Pancreas (tissue), 10 donors: Measurements from ENCODE around the gene TUBB4B. TPM values are rescaled to one million over a fixed set of nuclear protein-coding genes. Genes with fewer than 3 reads are reported as not detected.
A peak's percentile ranks its signal among the peaks of the same experiment; 100 is the strongest.

Experiments used
- ATAC-seq, 4 donors: fragments of 200-7000 bp; cut with Tn5 transposase; one replicate each; pipeline versions ENCODE4 v1.8.0 to v1.9.1; 2020; ENCODE audit warnings: mild to moderate bottlenecking in 4 of 4, moderate library complexity in 4 of 4
- DNase-seq, 6 donors: peaks; one replicate each; pipeline ENCODE4 v3.0.0-alpha.2; 2020
- FAIRE-seq: peaks from 2 replicates; lab custom pipeline; 2012; peaks lifted over from hg19 to GRCh38; lab: Jason Lieb, UNC
- H3K27ac ChIP-seq, 4 donors: fragments of 200-600 bp; sonication (generic); 1 replicate in 3 of 4; 2 replicates in 1 of 4; pipeline versions ENCODE4 v1.5.0 to v1.8.0; 2020
- H3K27me3 ChIP-seq, 4 donors: fragments of 200-600 bp; one replicate each; pipeline ENCODE4 v1.8.0; 2021
- H3K36me3 ChIP-seq, 3 donors: fragments of 200-600 bp; sonication (generic) in 1 of 3; one replicate each; pipeline versions ENCODE4 v1.5.0 to v1.8.0; 2020 to 2021
- H3K4me1 ChIP-seq, 3 donors: fragments of 200-600 bp; one replicate each; pipeline ENCODE4 v1.8.0; 2021
- H3K4me3 ChIP-seq, 4 donors: fragments of 200-600 bp; sonication (generic) in 2 of 4; one replicate each; pipeline versions ENCODE4 v1.5.0 to v1.8.0; 2020 to 2021
- H3K9me3 ChIP-seq, 4 donors: fragments of 200-600 bp; one replicate each; pipeline ENCODE4 v1.8.0; 2021
- WGBS, 2 donors: extraction: QIAGEN DNeasy Blood & Tissue Kit; methylation state at CpG; one replicate each; pipeline ENCODE4 v1.1.7; 2013; 5-methylcytosine and 5-hydroxymethylcytosine counted together
- intact Hi-C, 3 donors: fragments of 100-400 bp; cut with DNase I; formaldehyde crosslinking; loops; one replicate each; pipeline versions ENCODE4 v1.11.1 to v1.14.2; 2022
- polyA plus RNA-seq, 2 donors: library from polyadenylated mRNA; stranded (reverse); fragments of 200-250 nt; gene quantifications; one replicate each; pipeline ENCODE4 v1.2.3, GENCODE V29; 2013
- total RNA-seq, 6 donors: library from RNA; stranded (reverse); fragmentation: NEBNext Ultra II Directional in 4 of 6; extraction: Animal tissue kit (Norgen Biotek cat#: 25700) in 4 of 6; gene quantifications; one replicate each; pipeline versions ENCODE4 v1.2.1 to v1.2.4, GENCODE V29; 2021 to 2023
- TF ChIP-seq, protein P1 (sequence below), 4 donors: fragments of 200-600 bp; sonication (generic) in 3 of 4; IDR thresholded peaks; one replicate each; pipeline versions ENCODE4 v1.5.0 to v1.8.0; 2021; ENCODE audit warnings: antibody characterized with exemption in 4 of 4
- donor health status: healthy with polysubstance abuse.
- donor health status: DM: no; HTN: no; CAD: no; lungs with moderate emphysema.
- donor health status: DM: no; HTN: no; CAD: no.
- donor health status: control.
- donor health status: control.
- donor health status: Bipolar disorder and iron deficiency.
- donor health status: DM: yes; HTN: yes; CAD: no.
- donor health status: DM: no; HTN: no; CAD: no.
- donor health status: DM: no; HTN: no; CAD: no.
- donor health status: DM: yes; HTN: yes; CAD: no.

TUBB4B gene
- total and polyA plus RNA-seq, 8 donors, result 40.9 to 143 (median 72.8) TPM

DNA sequence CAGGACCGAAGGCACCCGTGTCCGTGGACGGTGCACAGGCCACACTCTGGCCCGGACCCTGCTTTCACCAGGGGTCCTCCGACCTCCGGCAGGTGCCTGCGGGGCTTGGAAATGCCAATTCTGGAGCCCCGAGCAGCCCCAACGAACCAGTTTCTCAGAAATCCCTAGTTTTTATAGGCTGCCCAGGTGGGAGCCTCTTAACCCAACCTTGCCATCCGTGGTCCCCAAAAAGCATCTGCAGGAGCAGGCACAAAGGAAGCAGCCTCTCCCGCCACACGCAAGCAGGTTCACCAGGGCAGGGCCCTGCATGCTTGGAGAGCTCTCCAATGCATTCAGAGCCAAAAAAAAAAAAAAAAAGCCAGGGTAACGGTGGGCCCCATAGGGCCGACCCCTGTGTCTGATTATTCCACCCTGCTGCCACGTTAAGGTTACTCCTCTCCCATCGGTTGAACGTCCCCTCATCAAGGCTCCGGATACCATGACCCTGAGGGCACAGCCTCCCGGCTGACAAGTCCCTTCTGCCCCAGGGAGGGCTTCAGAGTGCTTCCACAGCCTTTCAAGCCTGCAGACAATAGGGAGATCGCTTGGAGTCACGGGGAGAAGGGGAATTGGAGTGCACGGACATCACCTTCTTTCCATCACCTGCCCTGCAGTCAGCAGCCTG, 39.8 kb upstream of the TUBB4B start:
- FAIRE-seq (no peak), DNase-seq (no peak), ATAC-seq (no peak)
- peak overlapping the region; percentile 73 to 86 (median 82) for H3K27ac ChIP-seq
- TF ChIP-seq, protein P1, sequence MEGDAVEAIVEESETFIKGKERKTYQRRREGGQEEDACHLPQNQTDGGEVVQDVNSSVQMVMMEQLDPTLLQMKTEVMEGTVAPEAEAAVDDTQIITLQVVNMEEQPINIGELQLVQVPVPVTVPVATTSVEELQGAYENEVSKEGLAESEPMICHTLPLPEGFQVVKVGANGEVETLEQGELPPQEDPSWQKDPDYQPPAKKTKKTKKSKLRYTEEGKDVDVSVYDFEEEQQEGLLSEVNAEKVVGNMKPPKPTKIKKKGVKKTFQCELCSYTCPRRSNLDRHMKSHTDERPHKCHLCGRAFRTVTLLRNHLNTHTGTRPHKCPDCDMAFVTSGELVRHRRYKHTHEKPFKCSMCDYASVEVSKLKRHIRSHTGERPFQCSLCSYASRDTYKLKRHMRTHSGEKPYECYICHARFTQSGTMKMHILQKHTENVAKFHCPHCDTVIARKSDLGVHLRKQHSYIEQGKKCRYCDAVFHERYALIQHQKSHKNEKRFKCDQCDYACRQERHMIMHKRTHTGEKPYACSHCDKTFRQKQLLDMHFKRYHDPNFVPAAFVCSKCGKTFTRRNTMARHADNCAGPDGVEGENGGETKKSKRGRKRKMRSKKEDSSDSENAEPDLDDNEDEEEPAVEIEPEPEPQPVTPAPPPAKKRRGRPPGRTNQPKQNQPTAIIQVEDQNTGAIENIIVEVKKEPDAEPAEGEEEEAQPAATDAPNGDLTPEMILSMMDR (IDR thresholded peaks at IDR 0.05), result no peak
- 13 to 16% methylated on average over 23 of the region's 23 CpGs for WGBS, 2 donors
- H3K4me3 ChIP-seq, result peak overlapping the region; percentile 36 to 80 (median 48)
- no peaks in the 10 kb centered on the region for H3K36me3 ChIP-seq
- peaks cover 15 to 31% (median 17%) of the 10 kb centered on the region in 3 donors for H3K4me1 ChIP-seq
- H3K9me3 ChIP-seq, result no peaks in the 10 kb centered on the region
- intact Hi-C loops, result no loop called here
- no peaks in the 10 kb centered on the region for H3K27me3 ChIP-seq

DNA sequence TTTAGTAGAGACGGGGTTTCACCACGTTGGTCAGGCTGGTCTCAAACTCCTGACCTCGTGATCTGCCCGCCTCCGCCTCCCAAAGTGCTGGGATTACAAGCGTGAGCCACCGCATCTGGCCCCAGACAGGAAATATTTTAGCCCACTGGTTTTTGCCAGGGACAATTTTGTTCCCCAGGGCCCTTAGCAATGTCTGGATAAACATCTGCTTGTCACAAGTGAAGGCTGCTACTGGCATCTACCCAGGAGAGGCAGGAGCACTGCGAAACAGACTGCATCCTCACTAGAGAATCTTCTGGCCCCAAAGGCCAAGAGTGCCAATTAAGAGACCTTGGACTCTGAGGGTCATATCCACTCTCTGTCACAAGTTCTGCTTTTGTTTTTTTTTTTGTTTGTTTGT, 38.1 kb upstream of the TUBB4B start:
- 77% methylated on average over 8 of the region's 8 CpGs for WGBS, 2 donors
- no peaks in the 10 kb centered on the region for H3K9me3 ChIP-seq
- H3K27ac ChIP-seq, result no peak overlapping the region
- DNase-seq (no peak), FAIRE-seq (no peak), ATAC-seq (no peak)
- TF ChIP-seq, protein P1 (IDR thresholded peaks at IDR 0.05), result no peak
- no peak overlapping the region for H3K4me3 ChIP-seq
- intact Hi-C loops, result no loop called here
- no peaks in the 10 kb centered on the region for H3K27me3 ChIP-seq
- no peaks in the 10 kb centered on the region for H3K36me3 ChIP-seq
- H3K4me1 ChIP-seq, result peaks cover 19 to 38% (median 22%) of the 10 kb centered on the region in 3 donors

DNA sequence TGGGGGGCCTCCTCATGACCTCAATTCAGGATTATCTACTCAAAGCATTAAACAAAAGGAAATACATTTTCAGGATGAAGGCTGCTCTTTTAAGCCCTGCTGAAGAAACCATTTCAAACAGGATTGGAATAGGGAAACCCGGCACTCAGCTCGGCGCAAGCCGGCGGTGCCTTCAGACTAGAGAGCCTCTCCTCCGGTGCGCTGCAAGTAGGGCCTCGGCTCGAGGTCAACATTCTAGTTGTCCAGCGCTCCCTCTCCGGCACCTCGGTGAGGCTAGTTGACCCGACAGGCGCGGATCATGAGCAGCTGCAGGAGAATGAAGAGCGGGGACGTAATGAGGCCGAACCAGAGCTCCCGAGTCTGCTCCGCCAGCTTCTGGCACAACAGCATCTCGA, 36.4 kb upstream of the TUBB4B start:
- FAIRE-seq (no peak), DNase-seq (peak in 2 of 6 donors; percentile 37 to 55), ATAC-seq (no peak)
- Histone ChIP-seq H3K27me3 (no peaks in the 10 kb centered on the region), H3K9me3 (no peaks in the 10 kb centered on the region), H3K4me1 (peaks cover 19 to 38% (median 22%) of the 10 kb centered on the region in 3 donors), H3K27ac (peak overlapping the region; percentile 74 to 88 (median 81)), H3K36me3 (no peaks in the 10 kb centered on the region), H3K4me3 (peak overlapping the region; percentile 65 to 97 (median 88))
- WGBS, 2 donors, result 5 to 7% methylated on average over 21 of the region's 21 CpGs
- intact Hi-C loops, result no loop called here
- TF ChIP-seq, protein P1 (IDR thresholded peaks at IDR 0.05), result no peak

DNA sequence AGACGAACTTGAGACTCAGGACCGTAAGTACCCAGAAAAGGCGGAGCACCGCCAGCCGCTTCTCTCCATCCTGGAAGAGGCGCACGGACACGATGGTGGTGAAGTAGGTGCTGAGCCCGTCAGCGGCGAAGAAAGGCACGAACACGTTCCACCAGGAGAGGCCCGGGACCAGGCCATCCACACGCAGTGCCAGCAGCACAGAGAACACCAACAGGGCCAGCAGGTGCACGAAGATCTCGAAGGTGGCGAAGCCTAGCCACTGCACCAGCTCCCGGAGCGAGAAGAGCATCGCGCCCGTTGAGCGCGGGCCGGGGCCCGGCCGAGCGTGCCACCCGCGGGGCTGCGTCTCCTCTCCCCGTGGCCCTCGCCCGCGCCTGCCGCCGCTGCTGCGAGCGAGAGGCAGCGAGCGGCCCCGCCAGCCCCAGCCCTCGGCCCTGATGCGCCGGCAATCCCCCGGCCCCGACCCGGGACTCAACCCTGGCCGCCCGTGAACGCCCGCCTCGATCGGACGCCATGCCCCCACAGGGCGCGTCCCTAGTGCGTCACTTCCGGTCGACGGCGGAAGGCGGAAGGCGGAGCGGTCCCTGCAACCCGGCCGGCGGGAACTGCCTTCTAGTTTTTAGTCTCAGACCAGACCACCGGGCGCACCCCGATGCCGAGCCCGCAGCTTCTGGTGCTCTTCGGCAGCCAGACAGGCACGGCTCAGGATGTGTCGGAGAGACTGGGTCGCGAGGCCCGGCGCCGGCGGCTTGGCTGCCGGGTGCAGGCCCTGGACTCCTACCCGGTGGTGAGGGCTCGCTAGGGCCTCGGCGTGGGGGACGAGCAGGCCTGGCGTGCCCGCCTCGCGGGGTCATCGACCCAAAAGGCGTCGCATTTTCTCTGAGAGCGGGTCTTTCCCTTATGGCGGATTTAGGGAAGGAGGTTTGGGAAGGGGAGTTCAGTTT, 35.7 kb upstream of the TUBB4B start, which contains the start of the genes NDOR1 and TMEM203:
Gene NDOR1, plus strand, starts transcription at position 575 of the 944 bp plus-strand sequence. Its CDS starts 78 bp downstream, at position 653.
Gene TMEM203, minus strand, starts transcription at position 523 of the 944 bp plus-strand sequence. Its CDS starts 234 bp downstream, at position 289.
- Histone ChIP-seq H3K4me1 (peaks cover 19 to 38% (median 22%) of the 10 kb centered on the region in 3 donors), H3K27ac (peak within 1 kb of the TSS; percentile 74 to 88 (median 81)), H3K27me3 (no peaks in the 10 kb centered on the region), H3K9me3 (no peaks in the 10 kb centered on the region), H3K4me3 (peak within 1 kb of the TSS; percentile 65 to 97 (median 88)), H3K36me3 (no peaks in the 10 kb centered on the region)
- intact Hi-C loops, result no loop called here
- 0% methylated on average over 60 to 98 of the region's 98 CpGs for WGBS, 2 donors
- TF ChIP-seq, protein P1 (IDR thresholded peaks at IDR 0.05), result no peak
- ATAC-seq (peak; percentile 57 to 78 (median 66)), FAIRE-seq (no peak), DNase-seq (peak; percentile 86 to 99 (median 92))
